Upper lobe of left lung (tissue), 6 donors: ENCODE data around the gene GPC2. TPM values are rescaled to one million over a fixed set of nuclear protein-coding genes. Genes with fewer than 3 reads are reported as not detected.

ENCODE experiments used
- ATAC-seq, 2 donors: fragments of 200-7000 bp; cut with Tn5 transposase; one replicate each; pipeline ENCODE4 v1.9.1; 2022; ENCODE audit warnings: mild to moderate bottlenecking in 2 of 2, moderate library complexity in 2 of 2; ENCODE audit not compliant: low FRiP score in 2 of 2
- DNase-seq, 2 donors: peaks; one replicate each; pipeline ENCODE4 v3.0.0-alpha.2; 2019 to 2020
- H3K27ac ChIP-seq, 4 donors: fragments of 200-600 bp; sonication (generic); one replicate each; pipeline ENCODE4 v1.5.1; 2016 to 2019
- H3K27me3 ChIP-seq, 4 donors: fragments of 200-600 bp; sonication (generic); one replicate each; pipeline ENCODE4 v1.5.1; 2017 to 2019
- H3K36me3 ChIP-seq, 4 donors: fragments of 200-600 bp; sonication (generic); one replicate each; pipeline ENCODE4 v1.5.1; 2016 to 2019
- H3K4me1 ChIP-seq, 4 donors: fragments of 200-600 bp; sonication (generic); one replicate each; pipeline ENCODE4 v1.5.1; 2018 to 2019
- H3K4me3 ChIP-seq, 4 donors: fragments of 200-600 bp; sonication (generic); one replicate each; pipeline ENCODE4 v1.5.1; 2017 to 2019; ENCODE audit warnings: mild to moderate bottlenecking in 2 of 4, moderate library complexity in 1 of 4
- H3K9me3 ChIP-seq, 4 donors: fragments of 200-600 bp; sonication (generic); one replicate each; pipeline ENCODE4 v1.5.1; 2018 to 2019
- EP300 ChIP-seq, 4 donors: sonication (generic); formaldehyde crosslinking; IDR thresholded peaks; one replicate each; pipeline ENCODE4 v1.5.1; 2017; ENCODE audit warnings: antibody characterized with exemption in 4 of 4, control low read depth in 2 of 4
- POLR2A ChIP-seq, 4 donors: fragments of 450-650 bp; IDR thresholded peaks; one replicate each; pipeline ENCODE4 v1.5.1; 2016 to 2017; ENCODE audit warnings: antibody characterized with exemption in 4 of 4, mild to moderate bottlenecking in 2 of 4
- POLR2AphosphoS5 ChIP-seq, 2 donors: sonication (generic); formaldehyde crosslinking; IDR thresholded peaks; one replicate each; pipeline ENCODE4 v1.5.1; 2017; ENCODE audit warnings: antibody characterized with exemption in 2 of 2
- WGBS, 2 donors: methylation state at CpG; one replicate each; pipeline ENCODE4 v1.1.5; 2017 to 2018; 5-methylcytosine and 5-hydroxymethylcytosine counted together
- total RNA-seq, 6 donors: library from RNA; depleted of rRNA in 4 of 6; stranded (reverse); fragments of >200 nt in 4 of 6; gene quantifications; one replicate each; pipeline versions ENCODE4 v1.1.0 to v1.2.1, GENCODE V29; 2016 to 2021
- TF ChIP-seq, protein P1 (sequence below), 6 experiments: fragments of 450-650 bp in 4 of 6; fragments of 200-600 bp in 2 of 6; sonication (generic) in 2 of 6; IDR thresholded peaks; one replicate each; pipeline ENCODE4 v1.5.1; 2016 to 2019; ENCODE audit warnings: antibody characterized with exemption in 6 of 6
- donor health status: DM: no; HTN: no; CAD: no; lungs with moderate emphysema.
- donor health status: DM: no; HTN: yes; CAD: no; lungs with severe emphysema.

The GPC2 gene
- total RNA-seq, 6 donors from 2014 or later, result 0.20 to 25.1 (median 0.96) TPM

DNA sequence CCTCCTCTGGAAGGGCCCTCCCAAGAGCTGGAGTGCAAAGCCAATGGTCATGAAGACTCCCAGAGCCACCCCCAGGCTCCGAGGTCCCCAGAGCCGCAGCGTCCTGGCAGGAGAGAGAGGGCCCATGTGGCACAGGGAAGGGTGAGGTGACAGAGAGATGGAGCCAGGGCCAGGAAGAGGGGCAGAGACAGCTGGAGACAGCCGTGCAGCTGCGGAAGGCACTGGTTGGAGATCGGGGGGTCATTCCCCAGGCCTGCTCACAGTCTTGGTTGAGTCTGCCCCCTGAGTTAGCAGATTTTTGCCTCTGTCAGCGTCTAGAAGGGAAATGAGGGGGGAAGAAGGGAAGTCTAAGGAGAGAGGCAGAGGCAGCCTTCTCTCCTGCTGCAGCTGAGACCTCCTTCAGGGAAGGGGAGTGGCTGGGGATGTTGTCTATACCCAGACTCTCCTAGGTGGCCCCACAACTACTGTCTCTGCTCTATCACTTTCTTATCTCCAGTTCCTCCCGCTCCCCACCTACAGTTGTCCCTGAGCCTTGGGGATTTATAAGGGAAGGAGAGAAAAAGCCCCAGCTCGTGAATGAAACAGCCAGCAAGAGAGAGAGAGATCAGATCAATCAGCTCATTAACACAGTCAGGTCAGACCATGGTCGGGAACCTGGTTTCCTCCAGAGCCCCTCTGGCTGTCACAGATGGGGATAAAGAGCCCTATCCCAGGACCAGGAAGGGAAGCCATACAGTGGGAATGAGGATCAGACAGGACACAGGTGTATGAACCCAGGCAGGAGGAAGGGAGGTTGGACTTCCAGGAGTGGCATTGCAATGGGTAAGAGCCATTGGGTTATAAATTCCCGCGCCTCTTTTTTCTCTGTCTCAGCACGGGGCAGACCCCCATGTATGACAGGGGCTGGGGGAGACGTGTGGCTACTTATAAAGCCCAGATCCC is 9.9 kb downstream of the GPC2 start:
- H3K27ac ChIP-seq, result peak overlapping the region in 1 of 4 donors; percentile 70
- peak overlapping the region in 3 of 4 donors; percentile 37 to 56 (median 50) for H3K4me3 ChIP-seq
- no peak for DNase-seq
- WGBS, 2 donors, result 36 to 37% methylated on average over 14 of the region's 14 CpGs
- H3K4me1 ChIP-seq, result peaks cover 15 to 33% (median 29%) of the 10 kb centered on the region in 4 donors
- peaks cover 0 to 20% (median 10%) of the 10 kb centered on the region in 4 donors for H3K27me3 ChIP-seq
- no peaks in the 10 kb centered on the region for H3K36me3 ChIP-seq
- H3K9me3 ChIP-seq, result no peaks in the 10 kb centered on the region
- no peak for TF ChIP-seq POLR2A (IDR thresholded peaks at IDR 0.05)
- TF ChIP-seq, protein P1, sequence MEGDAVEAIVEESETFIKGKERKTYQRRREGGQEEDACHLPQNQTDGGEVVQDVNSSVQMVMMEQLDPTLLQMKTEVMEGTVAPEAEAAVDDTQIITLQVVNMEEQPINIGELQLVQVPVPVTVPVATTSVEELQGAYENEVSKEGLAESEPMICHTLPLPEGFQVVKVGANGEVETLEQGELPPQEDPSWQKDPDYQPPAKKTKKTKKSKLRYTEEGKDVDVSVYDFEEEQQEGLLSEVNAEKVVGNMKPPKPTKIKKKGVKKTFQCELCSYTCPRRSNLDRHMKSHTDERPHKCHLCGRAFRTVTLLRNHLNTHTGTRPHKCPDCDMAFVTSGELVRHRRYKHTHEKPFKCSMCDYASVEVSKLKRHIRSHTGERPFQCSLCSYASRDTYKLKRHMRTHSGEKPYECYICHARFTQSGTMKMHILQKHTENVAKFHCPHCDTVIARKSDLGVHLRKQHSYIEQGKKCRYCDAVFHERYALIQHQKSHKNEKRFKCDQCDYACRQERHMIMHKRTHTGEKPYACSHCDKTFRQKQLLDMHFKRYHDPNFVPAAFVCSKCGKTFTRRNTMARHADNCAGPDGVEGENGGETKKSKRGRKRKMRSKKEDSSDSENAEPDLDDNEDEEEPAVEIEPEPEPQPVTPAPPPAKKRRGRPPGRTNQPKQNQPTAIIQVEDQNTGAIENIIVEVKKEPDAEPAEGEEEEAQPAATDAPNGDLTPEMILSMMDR (IDR thresholded peaks at IDR 0.05), result no peak
- TF ChIP-seq POLR2AphosphoS5 (IDR thresholded peaks at IDR 0.05), result no peak
- no peak for TF ChIP-seq EP300 (IDR thresholded peaks at IDR 0.05)
- no peak for ATAC-seq

GRCh38 chr7:100166317-100166940 is 10.8 kb downstream of the GPC2 start:
- ATAC-seq (no peak), DNase-seq (peak in 1 of 2 donors; percentile 53)
- TF ChIP-seq, protein P1 (IDR thresholded peaks at IDR 0.05), result no peak
- no peak for TF ChIP-seq POLR2A (IDR thresholded peaks at IDR 0.05)
- no peak for TF ChIP-seq POLR2AphosphoS5 (IDR thresholded peaks at IDR 0.05)
- no peak for TF ChIP-seq EP300 (IDR thresholded peaks at IDR 0.05)
- peak overlapping the region in 2 of 4 donors; percentile 2 to 56 for H3K4me3 ChIP-seq
- H3K27ac ChIP-seq, result no peak overlapping the region
- H3K4me1 ChIP-seq, result peaks cover 12 to 26% (median 24%) of the 10 kb centered on the region in 4 donors
- H3K36me3 ChIP-seq, result no peaks in the 10 kb centered on the region
- H3K27me3 ChIP-seq, result peaks cover 0 to 14% (median 5%) of the 10 kb centered on the region in 4 donors
- 66 to 72% methylated on average over 13 to 16 of the region's 16 CpGs for WGBS, 2 donors
- no peaks in the 10 kb centered on the region for H3K9me3 ChIP-seq

GRCh38 chr7:100163871-100164270 is 13.3 kb downstream of the GPC2 start:
- H3K36me3 ChIP-seq, result no peaks in the 10 kb centered on the region
- DNase-seq (no peak), ATAC-seq (no peak)

DNA sequence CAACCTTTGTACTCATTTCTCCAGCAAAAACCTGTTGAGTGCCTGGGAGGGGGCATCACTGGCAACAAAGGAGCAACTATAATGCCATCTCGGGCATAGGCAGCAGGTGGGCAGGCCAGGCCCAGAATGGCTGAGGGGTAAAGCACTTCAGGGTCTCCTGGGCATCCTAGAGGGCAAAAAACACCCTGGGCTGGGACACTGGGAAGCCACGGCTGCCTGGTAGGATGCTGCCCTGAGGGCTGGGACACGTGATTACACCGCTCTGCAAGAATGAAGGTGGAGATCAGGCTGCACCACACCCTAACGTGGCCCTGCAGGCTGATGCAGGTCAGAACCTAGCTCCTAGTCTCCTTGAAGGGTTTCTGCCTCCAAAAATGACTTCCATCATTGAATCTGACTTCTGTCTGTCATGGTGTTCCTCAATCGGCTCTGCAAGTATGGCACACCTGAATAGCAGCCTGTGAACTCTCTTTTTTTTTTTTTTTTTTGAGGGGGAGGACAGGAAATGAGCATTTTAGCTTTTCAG is 14.1 kb downstream of the GPC2 start:
- no peak for TF ChIP-seq EP300 (IDR thresholded peaks at IDR 0.05)
- no peak for TF ChIP-seq POLR2A (IDR thresholded peaks at IDR 0.05)
- no peak for TF ChIP-seq POLR2AphosphoS5 (IDR thresholded peaks at IDR 0.05)
- TF ChIP-seq, protein P1 (IDR thresholded peaks at IDR 0.05), result no peak
- no peak for ATAC-seq

More at GRCh38 chr7:100163871-100164270, 13.3 kb downstream of the GPC2 start:
- Histone ChIP-seq H3K4me3 (no peak overlapping the region), H3K27ac (no peak overlapping the region), H3K27me3 (peaks cover 0 to 9% (median 0%) of the 10 kb centered on the region in 4 donors), H3K4me1 (peaks cover 10 to 23% (median 19%) of the 10 kb centered on the region in 4 donors), H3K9me3 (no peaks in the 10 kb centered on the region)
- TF ChIP-seq EP300 (IDR thresholded peaks at IDR 0.05), result no peak
- TF ChIP-seq POLR2A (IDR thresholded peaks at IDR 0.05), result no peak
- TF ChIP-seq POLR2AphosphoS5 (IDR thresholded peaks at IDR 0.05), result no peak
- TF ChIP-seq, protein P1 (IDR thresholded peaks at IDR 0.05), result no peak
- WGBS, 2 donors, result 87 to 91% methylated on average over 5 of the region's 5 CpGs

More for the DNA sequence above, 14.1 kb downstream of the GPC2 start:
- H3K4me1 ChIP-seq, result peaks cover 2 to 17% (median 13%) of the 10 kb centered on the region in 4 donors
- WGBS, 2 donors, result 60 to 70% methylated on average over 6 of the region's 6 CpGs
- H3K4me3 ChIP-seq, result no peak overlapping the region
- H3K27me3 ChIP-seq, result peaks cover 0 to 1% (median 0%) of the 10 kb centered on the region in 4 donors
- no peak for DNase-seq
- no peak overlapping the region for H3K27ac ChIP-seq
- no peaks in the 10 kb centered on the region for H3K9me3 ChIP-seq
- H3K36me3 ChIP-seq, result no peaks in the 10 kb centered on the region
